ENCODE measurements around the gene FAM222B. TPM values are rescaled to one million over a fixed set of nuclear protein-coding genes. Genes with fewer than 3 reads are reported as not detected.

The FAM222B gene, protein sequence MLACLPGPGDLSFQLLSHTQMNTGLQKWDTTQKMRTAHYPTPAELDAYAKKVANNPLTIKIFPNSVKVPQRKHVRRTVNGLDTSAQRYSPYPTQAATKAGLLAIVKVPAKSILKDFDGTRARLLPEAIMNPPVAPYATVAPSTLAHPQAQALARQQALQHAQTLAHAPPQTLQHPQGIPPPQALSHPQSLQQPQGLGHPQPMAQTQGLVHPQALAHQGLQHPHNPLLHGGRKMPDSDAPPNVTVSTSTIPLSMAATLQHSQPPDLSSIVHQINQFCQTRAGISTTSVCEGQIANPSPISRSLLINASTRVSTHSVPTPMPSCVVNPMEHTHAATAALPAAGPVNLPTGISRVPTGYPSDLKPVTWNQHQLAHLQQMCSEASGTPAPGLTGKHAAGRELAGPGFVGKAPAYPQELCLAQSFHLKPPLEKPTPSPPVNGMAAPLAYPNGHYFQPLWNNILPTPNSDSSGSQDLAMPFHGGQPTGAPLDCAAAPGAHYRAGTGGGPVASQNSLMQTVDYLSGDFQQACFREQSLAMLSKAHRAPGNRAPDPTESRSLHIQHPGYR
- total RNA-seq = 23.0 and 30.2 TPM in 2 replicates

GRCh38 chr17:28842282-28843012 is at the start of gene FAM222B:
TSS of gene FAM222B (minus strand) at chr17:28842790. CDS start at chr17:28766667, 76,123 bp downstream.

GRCh38 chr17:28854457-28855335 is 12.1 kb upstream of the FAM222B start, which contains the start of gene ERAL1:
TSS of gene ERAL1 (plus strand) at chr17:28855016. CDS start at chr17:28855035, 19 bp downstream.

GRCh38 chr17:28743243-28744103 is 99.1 kb downstream of the FAM222B start, which contains the start of gene TRAF4:
TSS of gene TRAF4 (plus strand) at chr17:28744011. CDS start at chr17:28744113, 102 bp downstream.

DNA sequence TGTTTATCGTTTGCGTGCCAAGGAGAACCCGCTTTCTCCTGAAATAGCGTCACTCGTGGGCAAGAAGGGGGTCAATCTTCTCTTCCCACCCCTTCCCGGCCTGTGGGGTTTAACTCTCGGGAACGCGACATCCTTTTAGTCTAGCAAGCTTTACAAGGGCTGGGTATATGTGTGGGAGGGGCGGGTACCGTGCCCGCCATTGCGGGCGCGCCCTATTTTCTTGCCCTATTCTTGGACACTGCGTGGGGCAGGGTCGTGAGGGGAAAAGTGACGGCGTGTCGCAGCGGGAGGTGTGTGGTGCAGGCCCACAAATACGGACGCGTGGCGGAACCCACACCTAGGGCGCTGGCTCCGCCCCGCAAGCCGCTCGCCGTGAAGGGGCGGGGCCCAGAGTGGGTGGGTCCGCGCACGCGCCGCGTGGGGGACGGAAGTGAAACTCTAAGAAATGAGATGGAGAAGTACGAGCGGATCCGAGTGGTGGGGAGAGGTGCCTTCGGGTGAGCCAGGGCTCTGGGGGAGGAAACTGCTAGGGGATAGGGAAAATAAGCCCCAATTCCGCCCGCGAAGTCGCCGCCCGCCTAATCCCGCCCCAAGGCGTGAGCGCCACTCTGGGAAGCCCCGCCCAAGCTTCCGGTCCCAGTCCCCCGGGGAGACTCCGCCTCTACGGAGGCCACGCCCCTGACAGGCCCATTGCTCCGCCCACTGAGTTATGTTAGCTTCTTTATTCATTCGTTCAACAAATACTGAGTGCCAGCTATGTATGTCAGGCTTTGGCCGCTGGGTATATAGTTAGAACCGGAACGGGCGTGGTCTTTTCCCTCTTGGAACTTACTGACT is 114.0 kb downstream of the FAM222B start, which contains the start of gene NEK8:
Gene NEK8, plus strand, starts transcription at position 425 of the 837 bp plus-strand sequence. Its CDS starts 26 bp downstream, at position 451.

DNA sequence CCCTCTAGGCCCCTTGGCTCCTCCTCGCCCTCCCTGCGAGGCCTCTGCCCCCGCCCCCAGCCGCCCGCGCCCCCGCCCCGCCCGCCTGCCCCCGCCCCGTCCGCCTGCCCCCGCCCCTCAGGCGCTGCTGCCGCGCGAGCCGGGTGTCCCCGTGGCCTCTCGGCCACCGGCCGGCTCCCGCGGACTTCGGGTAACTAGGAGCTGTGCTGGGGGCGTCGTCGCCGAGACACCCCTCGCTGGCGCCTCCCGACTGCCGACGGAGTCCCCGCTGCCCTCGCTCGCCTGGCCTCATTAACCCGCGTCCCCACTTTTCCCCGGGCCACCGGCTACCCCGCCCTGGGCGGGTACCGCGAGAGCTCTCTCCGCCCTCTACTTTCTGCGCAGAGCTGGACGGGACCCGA is 116.4 kb downstream of the FAM222B start, which contains the start of gene TLCD1:
Gene TLCD1, minus strand, starts transcription at position 8 of the 401 bp plus-strand sequence. CDS start 136 bp downstream, outside the sequence.

DNA sequence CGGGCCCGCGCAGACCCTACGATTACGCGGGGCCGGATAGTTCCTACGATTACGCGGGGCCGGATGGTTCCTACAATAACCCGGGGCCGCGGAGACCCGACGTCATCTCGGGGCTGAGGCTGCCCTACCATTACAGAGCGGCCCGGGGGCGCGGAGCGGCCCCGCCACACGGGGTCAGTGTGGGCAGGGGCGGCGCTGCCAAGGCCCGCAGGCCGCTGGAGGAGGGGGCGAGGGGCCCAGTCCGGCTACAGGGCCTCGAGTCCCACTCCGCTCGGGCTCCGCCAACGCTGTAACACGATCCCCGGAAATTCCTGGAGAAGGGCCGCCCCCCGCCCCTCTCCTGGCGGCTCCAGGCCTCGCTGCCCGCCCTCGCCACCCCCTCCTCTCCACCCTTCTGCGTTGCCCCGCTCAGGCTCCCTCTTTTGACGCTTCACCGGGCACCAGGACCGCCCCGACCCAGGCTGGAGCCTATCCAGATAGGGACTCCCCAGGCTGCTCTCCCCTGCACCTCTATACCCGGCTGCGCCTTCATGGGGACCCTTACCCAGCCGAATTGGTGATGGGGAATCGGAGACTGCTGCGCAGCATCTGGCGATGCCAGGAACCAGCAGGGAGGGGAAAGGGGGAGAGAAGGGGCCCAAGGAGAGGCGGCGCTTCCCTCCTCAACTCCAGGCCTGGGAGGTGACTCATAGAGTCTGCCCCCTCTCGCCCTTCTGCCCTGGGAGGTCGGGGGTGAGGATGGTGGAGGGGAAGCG is 124.8 kb downstream of the FAM222B start, which contains the start of gene RAB34:
Gene RAB34, minus strand, starts transcription at position 291 of the 755 bp plus-strand sequence. CDS start 602 bp downstream, outside the sequence.

GRCh38 chr17:28711723-28712031 is 130.9 kb downstream of the FAM222B start, which contains the start of gene PROCA1:
TSS of gene PROCA1 (minus strand) at chr17:28711888. CDS start at chr17:28711660, 228 bp downstream.

Other genes starting within 250 kb of the FAM222B start
- gene SPAG5, start 243.8 kb downstream of the FAM222B start, total RNA-seq = 3.5 and 84.2 TPM in 2 replicates
- 2.9 and 3.4 TPM in 2 replicates for gene RSKR, start 228.6 kb downstream of the FAM222B start, total RNA-seq
- gene BLTP2, start 197.6 kb downstream of the FAM222B start, total RNA-seq = 88.4 and 115 TPM in 2 replicates
- 51.3 and 64.0 TPM in 2 replicates for gene SDF2, start 180.9 kb downstream of the FAM222B start, total RNA-seq
- gene SUPT6H, start 180.6 kb downstream of the FAM222B start, total RNA-seq = 29.8 and 44.5 TPM in 2 replicates
- gene PROCA1, start 130.9 kb downstream of the FAM222B start, total RNA-seq = 1.0 and 1.6 TPM in 2 replicates
- gene RAB34, start 124.9 kb downstream of the FAM222B start, total RNA-seq = 293 and 306 TPM in 2 replicates
- gene RPL23A, start 122.8 kb downstream of the FAM222B start, total RNA-seq = 447 and 480 TPM in 2 replicates
- gene TLCD1, start 116.6 kb downstream of the FAM222B start, total RNA-seq = 9.1 and 9.6 TPM in 2 replicates
- 2.8 and 3.7 TPM in 2 replicates for gene NEK8, start 114.0 kb downstream of the FAM222B start, total RNA-seq
- 61.3 and 86.8 TPM in 2 replicates for gene TRAF4, start 98.8 kb downstream of the FAM222B start, total RNA-seq
- 71.6 and 117 TPM in 2 replicates for gene ERAL1, start 12.2 kb upstream of the FAM222B start, total RNA-seq
- 73.0 and 85.8 TPM in 2 replicates for gene FLOT2, start 54.9 kb upstream of the FAM222B start, total RNA-seq
- gene DHRS13, start 60.3 kb upstream of the FAM222B start, total RNA-seq = 6.8 and 8.2 TPM in 2 replicates
- gene PHF12, start 108.7 kb upstream of the FAM222B start, total RNA-seq = 26.7 and 33.3 TPM in 2 replicates
- not detected in 2 replicates for gene SEZ6, start 163.2 kb upstream of the FAM222B start, total RNA-seq
- 1.0 TPM in 1 of 2 replicates, not detected in the other for gene PIPOX, start 200.4 kb upstream of the FAM222B start, total RNA-seq